DMS79 (cell line): ENCODE results near the gene MLLT3.

Experiments used
- DNase-seq: peaks from one replicate; lab custom pipeline; 2025; lab: John Stamatoyannopoulos, UW

Gene MLLT3

GRCh38 chr9:20417373-20418080, 204.8 kb downstream of the MLLT3 start:
- no peak for DNase-seq

- no peak for DNase-seq
These were observed 208.1 kb downstream of the MLLT3 start for GRCh38 chr9:20414150-20414549.

- no peak for DNase-seq
These were observed 212.8 kb downstream of the MLLT3 start for GRCh38 chr9:20409321-20410092.

GRCh38 chr9:20408513-20408912, 213.8 kb downstream of the MLLT3 start:
- no peak for DNase-seq

GRCh38 chr9:20407013-20407412, 215.3 kb downstream of the MLLT3 start:
- DNase-seq, result no peak

- DNase-seq, result no peak
These were observed 216.0 kb downstream of the MLLT3 start for GRCh38 chr9:20406344-20406743.

- DNase-seq, result no peak
These were observed 216.7 kb downstream of the MLLT3 start for GRCh38 chr9:20405616-20406015.

GRCh38 chr9:20405078-20405477, 217.2 kb downstream of the MLLT3 start:
- DNase-seq, result no peak

GRCh38 chr9:20404192-20404813, 218.0 kb downstream of the MLLT3 start:
- DNase-seq, result no peak

- no peak for DNase-seq
These were observed 219.0 kb downstream of the MLLT3 start for GRCh38 chr9:20403346-20403745.

- no peak for DNase-seq
These were observed 219.9 kb downstream of the MLLT3 start for GRCh38 chr9:20402273-20402875.

- peak; percentile 1 for DNase-seq
These were observed 223.6 kb downstream of the MLLT3 start for GRCh38 chr9:20398536-20399338.

- no peak for DNase-seq
These were observed 225.0 kb downstream of the MLLT3 start for GRCh38 chr9:20397348-20397747.

- DNase-seq, result no peak
These were observed 225.8 kb downstream of the MLLT3 start for GRCh38 chr9:20396509-20396908.

- peak; percentile 46 for DNase-seq
These were observed 226.6 kb downstream of the MLLT3 start for GRCh38 chr9:20395651-20396050.

GRCh38 chr9:20394969-20395368, 227.3 kb downstream of the MLLT3 start:
- no peak for DNase-seq

GRCh38 chr9:20391208-20391607, 231.1 kb downstream of the MLLT3 start:
- DNase-seq, result no peak

GRCh38 chr9:20390400-20390799, 231.9 kb downstream of the MLLT3 start:
- DNase-seq, result no peak

- no peak for DNase-seq
These were observed 235.2 kb downstream of the MLLT3 start for GRCh38 chr9:20387062-20387461.

GRCh38 chr9:20384642-20385041, 237.7 kb downstream of the MLLT3 start:
- DNase-seq, result no peak

- DNase-seq, result no peak
These were observed 239.7 kb downstream of the MLLT3 start for GRCh38 chr9:20382460-20383071.
